Urinary bladder (tissue), 4 donors: Measurements from ENCODE around the gene PHC3. TPM values are rescaled to one million over a fixed set of nuclear protein-coding genes. Genes with fewer than 3 reads are reported as not detected.
"Not testable (repeated sequence)": the region's sequence is repeated elsewhere in the genome, so short reads cannot be mapped to it uniquely, and the experiment has no call there.

ENCODE experiments used
- DNase-seq: peaks from one replicate; pipeline ENCODE4 v3.0.0-alpha.2; 2015; ENCODE audit errors: extremely low spot score
- H3K27ac ChIP-seq: one replicate; pipeline ENCODE4 v1.5.1; 2013; ENCODE audit warnings: low read depth, mild to moderate bottlenecking, moderate library complexity
- H3K36me3 ChIP-seq: one replicate; pipeline ENCODE4 v1.6.1; 2013; ENCODE audit warnings: mild to moderate bottlenecking, moderate library complexity; ENCODE audit not compliant: insufficient read depth
- H3K4me1 ChIP-seq: one replicate; pipeline ENCODE4 v1.6.1; 2013; ENCODE audit warnings: mild to moderate bottlenecking, moderate library complexity; ENCODE audit not compliant: insufficient read depth
- H3K4me3 ChIP-seq: one replicate; pipeline ENCODE4 v1.5.1; 2013; ENCODE audit warnings: low read depth, low read length
- WGBS: extraction: QIAGEN DNeasy Blood & Tissue Kit; methylation state at CpG from one replicate; pipeline ENCODE4 v1.1.7; 2013; 5-methylcytosine and 5-hydroxymethylcytosine counted together
- polyA plus RNA-seq: library from polyadenylated mRNA; stranded (reverse); fragments of 200-250 nt; gene quantifications from one replicate; pipeline ENCODE4 v1.2.3, GENCODE V29; 2013
- total RNA-seq: library from RNA; depleted of rRNA; stranded (reverse); fragments of >200 nt; gene quantifications from one replicate; pipeline ENCODE4 v1.2.3, GENCODE V29; 2014
- donor health status: healthy with polysubstance abuse.
- donor health status: healthy.

The PHC3 gene
- 98.6 TPM for total RNA-seq
- 13.7 TPM for polyA plus RNA-seq

- H3K27ac ChIP-seq, result peak within 1 kb of the TSS; percentile 95
- peak; percentile 82 for DNase-seq
- under 1% methylated on average over 71 of the region's 71 CpGs for WGBS
- H3K36me3 ChIP-seq, result peaks cover 5% of the 10 kb centered on the region
- peaks cover 1% of the 10 kb centered on the region for H3K4me1 ChIP-seq
- H3K4me3 ChIP-seq, result peak within 1 kb of the TSS; percentile 89
These were observed at the start of gene PHC3 for GRCh38 chr3:170180908-170181885. TSS of gene PHC3 (minus strand) at chr3:170181733. CDS start at chr3:170181715, 18 bp downstream.

GRCh38 chr3:170228093-170228766, 46.7 kb upstream of the PHC3 start:
- no peak overlapping the region for H3K27ac ChIP-seq
- DNase-seq, result no peak
- no peaks in the 10 kb centered on the region for H3K36me3 ChIP-seq
- no peak overlapping the region for H3K4me3 ChIP-seq
- no peaks in the 10 kb centered on the region for H3K4me1 ChIP-seq
- WGBS, result 62% methylated on average over 2 of the region's 2 CpGs

- H3K4me1 ChIP-seq, result no peaks in the 10 kb centered on the region
- WGBS, result 31% methylated on average over 1 of the region's 1 CpG
- H3K4me3 ChIP-seq, result no peak overlapping the region
- no peaks in the 10 kb centered on the region for H3K36me3 ChIP-seq
- no peak overlapping the region for H3K27ac ChIP-seq
- no peak for DNase-seq
These were observed 45.0 kb upstream of the PHC3 start for GRCh38 chr3:170226426-170226960.

GRCh38 chr3:170225166-170225565, 43.6 kb upstream of the PHC3 start:
- Histone ChIP-seq H3K4me3 (no peak overlapping the region), H3K36me3 (no peaks in the 10 kb centered on the region), H3K27ac (no peak overlapping the region), H3K4me1 (no peaks in the 10 kb centered on the region)
- 95% methylated on average over 1 of the region's 1 CpG for WGBS
- DNase-seq, result no peak

GRCh38 chr3:170222647-170223541, 41.4 kb upstream of the PHC3 start:
- under 1% methylated on average over 42 of the region's 42 CpGs for WGBS
- Histone ChIP-seq H3K4me3 (peak overlapping the region; percentile 78), H3K27ac (peak overlapping the region; percentile 85), H3K4me1 (no peaks in the 10 kb centered on the region), H3K36me3 (no peaks in the 10 kb centered on the region)
- DNase-seq, result no peak

GRCh38 chr3:170221924-170222646, 40.6 kb upstream of the PHC3 start, which contains the start of gene PRKCI:
TSS of gene PRKCI (plus strand) at chr3:170222424. CDS start at chr3:170222670, 246 bp downstream.
- DNase-seq, result peak; percentile 95
- under 1% methylated on average over 60 of the region's 60 CpGs for WGBS

GRCh38 chr3:170220871-170221270, 39.3 kb upstream of the PHC3 start:
- H3K36me3 ChIP-seq, result no peaks in the 10 kb centered on the region
- 83% methylated on average over 4 of the region's 4 CpGs for WGBS

More at GRCh38 chr3:170221924-170222646, 40.6 kb upstream of the PHC3 start, which contains the start of gene PRKCI:
- H3K27ac ChIP-seq, result peak within 1 kb of the TSS; percentile 85
- H3K4me3 ChIP-seq, result peak within 1 kb of the TSS; percentile 78
- H3K36me3 ChIP-seq, result no peaks in the 10 kb centered on the region
- no peaks in the 10 kb centered on the region for H3K4me1 ChIP-seq

GRCh38 chr3:170219850-170220249, 38.3 kb upstream of the PHC3 start:
- 86% methylated on average over 1 of the region's 1 CpG for WGBS
- no peak overlapping the region for H3K27ac ChIP-seq

More at GRCh38 chr3:170220871-170221270, 39.3 kb upstream of the PHC3 start:
- H3K4me1 ChIP-seq, result no peaks in the 10 kb centered on the region
- DNase-seq, result no peak
- no peak overlapping the region for H3K27ac ChIP-seq
- H3K4me3 ChIP-seq, result no peak overlapping the region

GRCh38 chr3:170211668-170212067, 30.1 kb upstream of the PHC3 start:
- Histone ChIP-seq H3K36me3 (no peaks in the 10 kb centered on the region), H3K4me3 (no peak overlapping the region), H3K27ac (no peak overlapping the region), H3K4me1 (no peaks in the 10 kb centered on the region)
- 93% methylated on average over 1 of the region's 1 CpG for WGBS
- no peak for DNase-seq

More at GRCh38 chr3:170219850-170220249, 38.3 kb upstream of the PHC3 start:
- Histone ChIP-seq H3K4me1 (no peaks in the 10 kb centered on the region), H3K4me3 (no peak overlapping the region), H3K36me3 (no peaks in the 10 kb centered on the region)
- DNase-seq, result no peak

GRCh38 chr3:170207717-170208116, 26.2 kb upstream of the PHC3 start:
- Histone ChIP-seq H3K27ac (no peak overlapping the region), H3K36me3 (no peaks in the 10 kb centered on the region), H3K4me1 (no peaks in the 10 kb centered on the region), H3K4me3 (no peak overlapping the region)
- DNase-seq, result no peak
- WGBS, result 75% methylated on average over 6 of the region's 6 CpGs

- H3K27ac ChIP-seq, DNase-seq, H3K4me3 ChIP-seq, H3K4me1 ChIP-seq, H3K36me3 ChIP-seq: not testable (repeated sequence)
- WGBS, result 94% methylated on average over 11 of the region's 11 CpGs
These were observed 24.7 kb upstream of the PHC3 start for GRCh38 chr3:170206164-170206762.

- DNase-seq, result no peak
- Histone ChIP-seq H3K4me1 (no peaks in the 10 kb centered on the region), H3K4me3 (no peak overlapping the region), H3K36me3 (no peaks in the 10 kb centered on the region), H3K27ac (no peak overlapping the region)
- WGBS, result 63% methylated on average over 2 of the region's 2 CpGs
These were observed 23.8 kb upstream of the PHC3 start for GRCh38 chr3:170205302-170205701.
